ENCODE data around the gene HLA-DOA.

- TF ChIP-seq ATF2 (IDR thresholded peaks at IDR 0.05; ENCODE audit: low read length) = no peak
- no peak for TF ChIP-seq USF2 (IDR thresholded peaks at IDR 0.05; ENCODE audit: low read length)
- no peak for TF ChIP-seq YY1 (IDR thresholded peaks at IDR 0.05; ENCODE audit: low read depth, low read length)
- TF ChIP-seq ZNF274 (IDR thresholded peaks at IDR 0.05; ENCODE audit: borderline replicate concordance, extremely low read depth, low read length) = no peak
- TF ChIP-seq CTCF (IDR thresholded peaks at IDR 0.05; ENCODE audit: control extremely low read depth in 1 of 3, insufficient read depth in 1 of 3, low read depth in 1 of 3, low read length in 3 of 3) = no peak
Observed at GRCh38 chr6:32975886-32976285, 33.5 kb downstream of the HLA-DOA start.

Measured in H1 (cell line).